Measurements from ENCODE around the gene CAMK4. TPM values are rescaled to one million over a fixed set of nuclear protein-coding genes. Genes with fewer than 3 reads are reported as not detected.

CAMK4 gene
- total RNA-seq, 2 donors from 2014 or later: 139 to 163 TPM

DNA sequence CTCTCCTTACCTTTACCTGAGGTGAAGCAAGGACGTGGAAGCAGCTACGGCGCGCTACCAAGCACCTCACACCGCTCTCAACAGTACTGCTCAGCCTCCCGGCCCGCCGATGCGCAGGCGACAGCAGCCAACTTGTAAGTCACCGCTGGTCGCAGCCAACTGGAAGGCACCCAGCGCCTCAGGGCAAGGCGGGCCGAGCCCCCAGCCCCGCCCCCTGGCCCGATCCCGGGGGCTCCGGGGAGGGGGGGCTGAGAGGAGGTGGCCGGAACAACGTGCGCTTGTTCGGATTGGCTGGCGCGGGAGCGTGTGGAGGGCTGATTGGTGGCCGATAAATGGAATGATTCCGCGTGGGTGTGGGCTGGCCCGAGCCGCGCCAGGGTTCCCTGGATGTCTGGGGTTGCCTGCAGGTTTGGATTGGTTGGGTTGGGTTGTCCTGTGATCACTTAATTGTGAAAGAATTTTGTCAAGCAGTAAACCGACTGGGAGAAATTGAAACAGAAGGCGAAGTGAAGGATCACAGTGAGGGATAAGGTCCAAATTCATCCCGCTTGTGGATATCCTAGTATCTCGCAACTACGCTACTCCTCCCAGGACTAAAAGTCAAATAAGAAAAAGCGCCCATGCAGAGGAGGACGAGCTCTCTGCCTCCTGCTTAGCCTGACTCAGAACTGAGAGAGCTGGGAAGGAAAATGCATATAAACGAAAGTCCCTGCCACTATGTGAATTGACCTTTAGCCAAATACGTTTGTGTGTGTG lies 288.4 kb downstream of the CAMK4 start, which contains the start of gene STARD4:
STARD4 (minus strand) TSS at position 161 of the 756 bp plus-strand sequence. CDS start 5,102 bp downstream, outside the sequence.
- H3K4me1 Mint-ChIP-seq: peaks cover 25% of the 10 kb centered on the region
- ATAC-seq (peak; percentile 94), DNase-seq (peak; percentile 81 to 91 (median 89))
- peak within 1 kb of the TSS; percentile 99 for H3K4me3 Mint-ChIP-seq
- H3K9me3 ChIP-seq (ENCODE audit: control insufficient read depth, low read length, poor library complexity, severe bottlenecking): no peaks in the 10 kb centered on the region
- no peaks in the 10 kb centered on the region for H3K27me3 Mint-ChIP-seq
- peaks cover 5% of the 10 kb centered on the region for H3K36me3 Mint-ChIP-seq (ENCODE audit: low read depth)
- peak within 1 kb of the TSS; percentile 96 for H3K27ac Mint-ChIP-seq

DNA sequence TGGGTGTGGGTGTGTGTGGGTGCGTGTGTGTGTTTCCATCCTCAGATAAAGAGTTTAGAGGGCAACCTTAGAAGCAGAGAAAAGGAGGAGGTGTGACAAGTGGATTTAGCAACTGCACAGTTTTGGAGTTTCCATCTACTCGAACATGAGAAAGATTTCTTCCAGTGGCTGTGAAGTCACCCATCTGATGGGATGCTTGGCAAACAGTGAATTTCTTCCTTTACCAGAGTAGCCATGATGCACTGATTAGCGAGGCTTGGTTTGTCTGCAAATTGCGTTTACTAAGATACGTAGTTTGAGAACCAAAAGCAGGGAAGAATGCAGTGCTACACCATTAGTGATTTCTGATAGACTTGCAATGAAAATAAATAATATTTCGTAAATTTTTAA lies 288.9 kb downstream of the CAMK4 start:
- DNase-seq (no peak), ATAC-seq (no peak)

DNA sequence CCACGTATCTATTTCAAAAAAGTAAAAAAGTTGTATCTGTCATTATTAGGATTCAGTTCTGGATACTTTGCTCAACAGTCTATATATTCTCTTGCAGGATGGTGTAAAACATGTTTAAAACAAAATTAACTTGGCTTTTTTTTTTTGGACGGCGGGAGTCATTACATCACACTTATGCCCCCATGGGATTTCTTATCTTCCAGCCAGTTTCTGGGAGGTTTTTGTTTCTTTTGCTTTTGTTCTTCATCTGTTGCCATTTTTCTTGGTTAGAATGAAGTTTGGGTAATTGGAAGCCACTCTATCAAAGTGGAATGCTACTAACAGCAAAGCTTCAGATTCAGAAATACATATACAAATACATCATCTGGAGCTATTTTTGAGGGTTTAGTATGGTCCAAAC lies 289.9 kb downstream of the CAMK4 start:
- no peak overlapping the region for H3K27ac Mint-ChIP-seq
- ATAC-seq (no peak), DNase-seq (no peak)
- no peaks in the 10 kb centered on the region for H3K9me3 ChIP-seq (ENCODE audit: control insufficient read depth, low read length, poor library complexity, severe bottlenecking)
- H3K36me3 Mint-ChIP-seq (ENCODE audit: low read depth): peaks cover 5% of the 10 kb centered on the region
- H3K4me3 Mint-ChIP-seq: peak overlapping the region; percentile 9
- no peaks in the 10 kb centered on the region for H3K27me3 Mint-ChIP-seq
- peaks cover 16% of the 10 kb centered on the region for H3K4me1 Mint-ChIP-seq

More for the DNA sequence above, 288.9 kb downstream of the CAMK4 start:
- H3K27ac Mint-ChIP-seq: peak overlapping the region; percentile 96
- H3K9me3 ChIP-seq (ENCODE audit: control insufficient read depth, low read length, poor library complexity, severe bottlenecking): no peaks in the 10 kb centered on the region
- H3K27me3 Mint-ChIP-seq: no peaks in the 10 kb centered on the region
- peak overlapping the region; percentile 99 for H3K4me3 Mint-ChIP-seq
- peaks cover 19% of the 10 kb centered on the region for H3K4me1 Mint-ChIP-seq
- peaks cover 5% of the 10 kb centered on the region for H3K36me3 Mint-ChIP-seq (ENCODE audit: low read depth)

DNA sequence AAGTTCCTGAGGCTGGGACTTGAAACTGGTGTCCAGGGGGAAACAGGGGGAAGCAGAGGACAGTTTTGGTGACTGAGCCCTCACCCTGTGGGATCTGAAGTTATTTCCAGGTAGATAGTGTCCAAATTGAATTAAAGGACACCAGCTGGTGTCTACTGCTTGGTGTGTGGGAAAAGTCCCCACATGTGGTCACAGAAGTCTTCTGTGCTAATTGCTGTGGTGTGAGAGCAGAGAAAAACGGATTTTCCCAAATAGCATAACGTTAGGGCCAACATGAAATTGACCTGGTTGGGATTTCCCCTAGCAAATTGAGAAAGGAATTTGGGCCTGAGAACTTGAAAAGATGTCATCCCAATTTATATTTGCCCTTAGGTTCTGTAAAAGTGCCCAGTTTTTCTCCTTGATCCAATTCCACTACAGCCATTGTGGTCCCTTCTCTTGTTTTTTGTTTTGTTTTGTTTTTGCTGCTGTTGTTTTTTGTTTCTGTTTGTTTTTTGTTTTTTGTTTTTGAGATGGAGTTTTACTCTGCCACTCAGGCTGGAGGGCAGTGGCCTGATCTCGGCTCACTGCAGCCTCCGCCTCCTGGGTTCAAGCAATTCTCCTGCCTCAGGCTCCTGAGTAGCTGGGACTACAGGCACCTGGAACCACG lies 293.8 kb downstream of the CAMK4 start:
- Mint-ChIP-seq H3K27me3 (peaks cover 6% of the 10 kb centered on the region), H3K27ac (peak overlapping the region; percentile 72), H3K36me3 (ENCODE audit: low read depth) (no peaks in the 10 kb centered on the region), H3K4me3 (no peak overlapping the region), H3K4me1 (peaks cover 2% of the 10 kb centered on the region)
- H3K9me3 ChIP-seq (ENCODE audit: control insufficient read depth, low read length, poor library complexity, severe bottlenecking): no peaks in the 10 kb centered on the region
- peak; percentile 55 for ATAC-seq
- no peak for DNase-seq

DNA sequence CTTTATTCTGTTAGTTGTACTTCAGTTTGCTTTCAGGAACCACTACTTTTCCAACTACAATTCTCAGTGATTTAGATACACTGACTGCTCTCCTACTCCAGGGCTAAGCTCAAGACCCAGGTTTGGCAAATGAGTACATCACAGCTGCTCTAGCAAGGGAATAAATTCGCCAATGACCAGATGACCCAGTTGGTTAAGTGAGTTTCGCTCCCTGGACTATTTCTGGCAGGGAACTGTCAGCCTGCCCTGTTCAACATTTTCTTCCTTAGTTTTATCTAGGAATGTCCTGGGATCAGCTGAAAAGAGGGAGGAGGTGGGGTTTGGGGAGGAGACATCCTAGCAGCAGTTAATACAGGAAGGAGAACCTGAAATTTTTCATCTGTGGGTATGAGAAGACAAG lies 294.6 kb downstream of the CAMK4 start:
- H3K27me3 Mint-ChIP-seq: peaks cover 6% of the 10 kb centered on the region
- H3K27ac Mint-ChIP-seq: no peak overlapping the region
- no peaks in the 10 kb centered on the region for H3K9me3 ChIP-seq (ENCODE audit: control insufficient read depth, low read length, poor library complexity, severe bottlenecking)
- no peak for ATAC-seq
- H3K4me1 Mint-ChIP-seq: peaks cover 2% of the 10 kb centered on the region
- no peak for DNase-seq
- no peak overlapping the region for H3K4me3 Mint-ChIP-seq
- no peaks in the 10 kb centered on the region for H3K36me3 Mint-ChIP-seq (ENCODE audit: low read depth)

DNA sequence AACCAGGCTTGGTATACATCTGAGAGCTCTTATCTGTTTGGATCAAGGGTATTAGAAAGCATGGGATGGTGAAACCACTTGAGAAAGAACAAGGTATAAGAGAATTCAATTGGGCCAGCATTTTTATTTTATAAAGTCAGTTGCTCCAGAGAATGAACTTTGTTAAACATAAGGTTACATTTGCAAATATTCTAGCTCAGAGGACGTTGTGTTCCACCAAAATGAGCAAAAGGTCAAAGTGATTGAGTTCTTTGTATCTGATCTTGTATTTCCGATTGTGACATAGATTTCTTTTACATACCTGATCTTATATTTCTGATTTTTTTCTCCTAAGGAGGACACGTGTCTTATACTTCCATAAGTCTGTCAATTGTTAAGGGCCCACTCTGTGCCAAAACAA lies 296.7 kb downstream of the CAMK4 start:
- no peak for DNase-seq
- no peak overlapping the region for H3K27ac Mint-ChIP-seq
- H3K4me3 Mint-ChIP-seq: no peak overlapping the region
- no peak for ATAC-seq
- H3K4me1 Mint-ChIP-seq: no peaks in the 10 kb centered on the region
- peaks cover 6% of the 10 kb centered on the region for H3K27me3 Mint-ChIP-seq
- H3K9me3 ChIP-seq (ENCODE audit: control insufficient read depth, low read length, poor library complexity, severe bottlenecking): no peaks in the 10 kb centered on the region
- no peaks in the 10 kb centered on the region for H3K36me3 Mint-ChIP-seq (ENCODE audit: low read depth)

DNA sequence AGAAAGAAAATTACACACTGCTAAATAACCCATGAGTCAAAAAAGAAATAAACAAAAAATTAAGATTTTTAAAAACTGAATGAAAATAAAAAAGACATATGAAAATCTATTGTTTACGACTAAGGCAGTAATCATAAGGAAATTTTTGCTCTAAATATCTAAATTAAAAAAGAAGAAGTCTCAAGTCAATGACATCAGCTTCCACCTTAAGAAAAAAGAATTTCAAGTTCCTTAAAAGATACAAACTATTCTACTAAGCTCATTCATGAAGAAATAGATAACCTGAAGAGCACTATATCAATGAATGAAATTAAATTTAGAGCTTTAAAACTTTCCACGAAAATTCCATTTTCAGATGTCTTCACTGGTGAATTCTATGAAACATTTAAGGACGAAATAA lies 303.9 kb downstream of the CAMK4 start:
- ATAC-seq (no peak), DNase-seq (no peak)
- H3K9me3 ChIP-seq (ENCODE audit: control insufficient read depth, low read length, poor library complexity, severe bottlenecking): no peaks in the 10 kb centered on the region
- Mint-ChIP-seq H3K36me3 (ENCODE audit: low read depth) (no peaks in the 10 kb centered on the region), H3K27ac (no peak overlapping the region), H3K4me3 (no peak overlapping the region), H3K27me3 (no peaks in the 10 kb centered on the region), H3K4me1 (peaks cover 8% of the 10 kb centered on the region)

DNA sequence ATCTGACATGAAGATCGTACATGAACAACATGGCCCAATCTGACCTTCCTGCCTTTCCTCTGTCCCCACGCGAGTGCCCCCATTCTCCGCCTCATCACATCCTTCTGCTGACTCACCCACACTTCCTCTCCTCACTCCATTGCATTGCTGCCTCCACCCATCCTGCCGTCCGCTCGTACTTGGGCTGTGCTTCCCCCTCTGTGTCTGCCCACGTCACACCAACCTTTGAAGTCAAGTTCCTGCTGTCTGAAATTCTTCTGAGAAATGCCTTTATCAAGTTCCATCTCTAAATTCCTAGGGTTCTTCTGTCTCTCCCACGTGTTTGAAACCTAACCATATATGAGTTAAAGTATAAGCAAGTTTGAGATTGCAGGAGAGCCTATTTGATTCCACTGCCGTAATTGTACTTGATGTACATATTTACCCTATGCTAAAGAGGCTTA lies 306.1 kb downstream of the CAMK4 start:
- no peaks in the 10 kb centered on the region for H3K27me3 Mint-ChIP-seq
- H3K36me3 Mint-ChIP-seq (ENCODE audit: low read depth): no peaks in the 10 kb centered on the region
- no peaks in the 10 kb centered on the region for H3K9me3 ChIP-seq (ENCODE audit: control insufficient read depth, low read length, poor library complexity, severe bottlenecking)
- H3K4me3 Mint-ChIP-seq: peak overlapping the region; percentile 71
- DNase-seq: peak; percentile 65 to 81 (median 71)
- peak overlapping the region; percentile 92 for H3K27ac Mint-ChIP-seq
- peaks cover 8% of the 10 kb centered on the region for H3K4me1 Mint-ChIP-seq
- peak; percentile 100 for ATAC-seq

DNA sequence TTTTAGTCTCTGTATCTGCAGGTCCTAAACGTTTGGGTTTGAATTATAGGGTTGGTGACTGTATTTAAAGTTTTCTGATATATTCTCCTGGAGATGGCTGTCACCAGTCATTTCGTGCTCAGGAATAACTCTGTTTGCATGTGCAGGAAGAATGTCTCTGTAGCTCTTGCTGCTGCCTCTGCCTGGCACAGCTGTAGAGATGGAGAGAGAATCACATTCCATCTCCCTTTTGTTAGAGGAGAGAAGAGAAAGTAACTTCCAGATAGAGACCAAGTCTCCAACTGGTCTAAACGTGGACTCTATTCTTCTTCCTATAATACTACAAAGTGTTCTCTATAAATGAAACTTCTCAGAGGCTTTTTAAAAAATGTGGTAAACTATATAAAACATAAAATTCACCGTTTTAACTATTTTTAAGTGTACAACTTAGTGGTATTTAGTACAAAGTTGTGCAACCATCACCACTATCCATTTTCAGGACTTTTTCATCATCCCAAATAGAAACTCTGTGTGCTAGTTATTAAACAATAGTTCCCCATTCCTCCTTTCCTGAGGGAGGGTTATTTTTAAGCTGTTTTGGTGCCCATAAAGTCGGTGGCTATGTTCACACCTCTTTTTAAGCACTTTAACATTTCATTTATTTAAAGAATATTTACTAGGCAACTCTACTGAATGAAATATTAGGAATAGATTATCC lies 308.9 kb downstream of the CAMK4 start:
- no peak overlapping the region for H3K4me3 Mint-ChIP-seq
- ATAC-seq (no peak), DNase-seq (no peak)
- peaks cover 8% of the 10 kb centered on the region for H3K4me1 Mint-ChIP-seq
- no peaks in the 10 kb centered on the region for H3K9me3 ChIP-seq (ENCODE audit: control insufficient read depth, low read length, poor library complexity, severe bottlenecking)
- no peaks in the 10 kb centered on the region for H3K36me3 Mint-ChIP-seq (ENCODE audit: low read depth)
- H3K27me3 Mint-ChIP-seq: peaks cover 8% of the 10 kb centered on the region
- H3K27ac Mint-ChIP-seq: no peak overlapping the region

DNA sequence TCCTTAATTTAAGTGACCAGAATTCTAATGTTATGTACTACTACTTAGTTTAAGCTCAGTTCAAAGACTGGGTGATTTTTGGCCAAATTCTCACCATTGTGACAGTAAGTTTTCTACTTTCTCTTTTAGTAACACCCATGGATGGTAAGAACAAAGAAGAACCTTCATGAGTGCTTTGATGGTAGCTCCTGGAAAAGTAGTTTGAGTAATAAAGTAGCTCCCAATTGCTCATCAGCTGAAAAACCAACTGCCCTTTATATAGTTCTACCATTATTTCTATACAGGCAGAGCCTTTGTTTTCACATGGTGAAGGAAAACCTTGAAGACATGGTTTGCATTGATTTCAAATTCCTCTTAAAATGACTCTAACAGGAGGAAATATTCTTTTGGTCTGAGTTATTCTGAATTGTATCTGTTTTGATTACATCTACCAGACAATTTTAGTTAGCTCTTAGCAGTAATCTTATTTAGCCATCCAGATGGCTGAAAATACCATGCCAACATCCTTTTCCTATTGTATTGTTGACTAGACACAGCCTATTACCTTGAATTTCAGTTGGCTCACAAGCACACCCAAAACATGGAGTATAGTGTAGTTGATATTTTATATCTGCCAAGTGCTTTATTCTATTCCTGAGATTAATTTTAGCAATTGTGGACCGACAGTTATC lies 311.8 kb downstream of the CAMK4 start:
- H3K27ac Mint-ChIP-seq: no peak overlapping the region
- H3K4me3 Mint-ChIP-seq: no peak overlapping the region
- peaks cover 14% of the 10 kb centered on the region for H3K27me3 Mint-ChIP-seq
- H3K4me1 Mint-ChIP-seq: no peaks in the 10 kb centered on the region
- DNase-seq (no peak), ATAC-seq (no peak)
- H3K36me3 Mint-ChIP-seq (ENCODE audit: low read depth): peaks cover 5% of the 10 kb centered on the region
- H3K9me3 ChIP-seq (ENCODE audit: control insufficient read depth, low read length, poor library complexity, severe bottlenecking): no peaks in the 10 kb centered on the region

DNA sequence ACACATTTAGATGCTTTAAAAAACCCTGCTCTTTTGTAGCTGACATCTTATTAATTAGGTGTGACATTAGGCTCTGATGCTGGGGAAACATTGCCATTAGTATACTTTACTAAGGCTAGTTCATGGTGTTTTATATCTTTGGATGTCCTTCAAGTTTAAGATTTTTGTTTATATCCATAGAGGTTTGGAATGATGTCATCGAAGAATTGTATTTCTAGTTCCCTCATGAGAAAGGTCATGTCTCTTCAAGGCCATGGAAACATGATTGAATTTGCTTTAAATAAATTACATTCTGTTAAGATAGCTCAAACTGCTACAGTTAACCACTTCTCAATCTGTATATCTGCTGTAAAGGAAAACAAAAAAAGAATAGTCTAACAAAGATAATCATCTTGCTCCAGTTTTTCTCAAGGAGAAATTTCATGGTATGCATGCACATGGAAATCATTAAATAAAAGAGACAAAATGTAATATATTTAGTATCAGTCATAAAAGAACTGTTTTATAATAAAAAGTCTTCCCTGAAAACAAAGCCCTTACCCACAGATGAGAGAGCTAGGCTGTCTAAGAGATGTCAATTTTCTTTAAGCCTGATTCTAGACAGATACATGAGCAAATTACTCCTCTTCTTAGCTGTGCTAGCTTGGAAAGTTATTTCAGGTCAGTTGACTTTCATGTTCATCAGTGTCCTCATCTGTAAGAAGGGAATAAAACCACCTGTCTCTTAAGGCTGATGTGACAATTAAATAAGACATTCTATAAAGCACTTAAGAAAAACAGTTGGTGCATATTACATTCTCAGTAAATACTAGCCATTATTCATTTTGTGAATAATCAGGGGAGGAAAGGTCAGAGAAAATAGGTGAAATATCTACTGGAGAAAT lies 313.2 kb downstream of the CAMK4 start:
- ATAC-seq: no peak
- H3K4me1 Mint-ChIP-seq: no peaks in the 10 kb centered on the region

More for the DNA sequence above, 313.2 kb downstream of the CAMK4 start:
- H3K27me3 Mint-ChIP-seq: peaks cover 14% of the 10 kb centered on the region
- H3K27ac Mint-ChIP-seq: no peak overlapping the region
- DNase-seq: no peak
- no peak overlapping the region for H3K4me3 Mint-ChIP-seq
- H3K36me3 Mint-ChIP-seq (ENCODE audit: low read depth): peaks cover 5% of the 10 kb centered on the region
- no peaks in the 10 kb centered on the region for H3K9me3 ChIP-seq (ENCODE audit: control insufficient read depth, low read length, poor library complexity, severe bottlenecking)
